Measurements from ENCODE around the gene CA10.

Gene CA10
- long read RNA-seq, partial matches to known transcripts, result 0 of 1 reads
- long read RNA-seq, other reads (novel, unspliced or antisense), result 1 of 1 reads

DNA sequence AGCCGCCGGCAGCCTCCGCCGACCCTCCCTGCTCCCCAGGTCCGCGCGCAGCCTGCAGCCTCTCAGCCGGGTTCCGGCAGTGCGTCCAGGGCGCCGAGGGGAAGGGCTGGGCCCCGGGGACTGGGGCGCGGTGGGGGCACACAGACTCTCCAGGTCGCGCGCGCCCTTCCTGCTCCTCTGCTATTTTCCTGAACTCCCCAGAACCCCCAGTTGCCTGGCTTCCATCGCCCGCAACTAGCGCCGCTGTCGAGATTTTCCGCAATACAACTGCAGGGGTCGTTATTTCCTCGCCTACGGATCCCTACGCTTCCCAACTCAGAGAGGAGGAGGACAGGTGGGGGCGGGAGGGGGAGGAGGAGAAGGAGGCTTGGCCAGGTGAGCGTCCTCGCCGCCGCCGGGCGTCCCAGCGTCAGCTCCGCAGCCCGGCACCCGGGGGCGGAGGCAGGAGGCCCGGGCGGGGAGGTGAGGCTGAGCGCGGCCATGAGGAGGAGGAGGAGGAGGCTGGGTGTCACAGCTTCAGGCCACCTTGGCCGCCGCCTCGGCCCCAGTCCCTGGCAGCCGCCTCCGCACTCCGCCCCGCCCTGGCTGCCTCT is at the start of gene CA10:
Gene CA10, minus strand, starts transcription at position 265 of the 593 bp plus-strand sequence.
- Histone ChIP-seq H3K4me3 (replicated peaks; ENCODE audit: insufficient read depth, low read length) (no peak within 1 kb of the TSS), H3K27me3 (ENCODE audit: insufficient read depth, poor library complexity, severe bottlenecking) (peaks cover 21% of the 10 kb centered on the region), H3K27ac (replicated peaks) (no peak within 1 kb of the TSS)
- TF ChIP-seq SPI1 (IDR thresholded peaks at IDR 0.05; ENCODE audit: borderline replicate concordance, low read depth) (no peak), POLR2AphosphoS5 (IDR thresholded peaks at IDR 0.05; ENCODE audit: low read depth) (no peak), GABPA (IDR thresholded peaks at IDR 0.05; ENCODE audit: low read depth) (no peak)
- TF ChIP-seq, protein P1, sequence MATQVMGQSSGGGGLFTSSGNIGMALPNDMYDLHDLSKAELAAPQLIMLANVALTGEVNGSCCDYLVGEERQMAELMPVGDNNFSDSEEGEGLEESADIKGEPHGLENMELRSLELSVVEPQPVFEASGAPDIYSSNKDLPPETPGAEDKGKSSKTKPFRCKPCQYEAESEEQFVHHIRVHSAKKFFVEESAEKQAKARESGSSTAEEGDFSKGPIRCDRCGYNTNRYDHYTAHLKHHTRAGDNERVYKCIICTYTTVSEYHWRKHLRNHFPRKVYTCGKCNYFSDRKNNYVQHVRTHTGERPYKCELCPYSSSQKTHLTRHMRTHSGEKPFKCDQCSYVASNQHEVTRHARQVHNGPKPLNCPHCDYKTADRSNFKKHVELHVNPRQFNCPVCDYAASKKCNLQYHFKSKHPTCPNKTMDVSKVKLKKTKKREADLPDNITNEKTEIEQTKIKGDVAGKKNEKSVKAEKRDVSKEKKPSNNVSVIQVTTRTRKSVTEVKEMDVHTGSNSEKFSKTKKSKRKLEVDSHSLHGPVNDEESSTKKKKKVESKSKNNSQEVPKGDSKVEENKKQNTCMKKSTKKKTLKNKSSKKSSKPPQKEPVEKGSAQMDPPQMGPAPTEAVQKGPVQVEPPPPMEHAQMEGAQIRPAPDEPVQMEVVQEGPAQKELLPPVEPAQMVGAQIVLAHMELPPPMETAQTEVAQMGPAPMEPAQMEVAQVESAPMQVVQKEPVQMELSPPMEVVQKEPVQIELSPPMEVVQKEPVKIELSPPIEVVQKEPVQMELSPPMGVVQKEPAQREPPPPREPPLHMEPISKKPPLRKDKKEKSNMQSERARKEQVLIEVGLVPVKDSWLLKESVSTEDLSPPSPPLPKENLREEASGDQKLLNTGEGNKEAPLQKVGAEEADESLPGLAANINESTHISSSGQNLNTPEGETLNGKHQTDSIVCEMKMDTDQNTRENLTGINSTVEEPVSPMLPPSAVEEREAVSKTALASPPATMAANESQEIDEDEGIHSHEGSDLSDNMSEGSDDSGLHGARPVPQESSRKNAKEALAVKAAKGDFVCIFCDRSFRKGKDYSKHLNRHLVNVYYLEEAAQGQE (IDR thresholded peaks at IDR 0.05; ENCODE audit: insufficient replicate concordance, low read depth), result no peak
- TF ChIP-seq, protein P2, sequence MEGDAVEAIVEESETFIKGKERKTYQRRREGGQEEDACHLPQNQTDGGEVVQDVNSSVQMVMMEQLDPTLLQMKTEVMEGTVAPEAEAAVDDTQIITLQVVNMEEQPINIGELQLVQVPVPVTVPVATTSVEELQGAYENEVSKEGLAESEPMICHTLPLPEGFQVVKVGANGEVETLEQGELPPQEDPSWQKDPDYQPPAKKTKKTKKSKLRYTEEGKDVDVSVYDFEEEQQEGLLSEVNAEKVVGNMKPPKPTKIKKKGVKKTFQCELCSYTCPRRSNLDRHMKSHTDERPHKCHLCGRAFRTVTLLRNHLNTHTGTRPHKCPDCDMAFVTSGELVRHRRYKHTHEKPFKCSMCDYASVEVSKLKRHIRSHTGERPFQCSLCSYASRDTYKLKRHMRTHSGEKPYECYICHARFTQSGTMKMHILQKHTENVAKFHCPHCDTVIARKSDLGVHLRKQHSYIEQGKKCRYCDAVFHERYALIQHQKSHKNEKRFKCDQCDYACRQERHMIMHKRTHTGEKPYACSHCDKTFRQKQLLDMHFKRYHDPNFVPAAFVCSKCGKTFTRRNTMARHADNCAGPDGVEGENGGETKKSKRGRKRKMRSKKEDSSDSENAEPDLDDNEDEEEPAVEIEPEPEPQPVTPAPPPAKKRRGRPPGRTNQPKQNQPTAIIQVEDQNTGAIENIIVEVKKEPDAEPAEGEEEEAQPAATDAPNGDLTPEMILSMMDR (IDR thresholded peaks at IDR 0.05; ENCODE audit: insufficient read depth, low read length), result no peak
- no peak for DNase-seq (ENCODE audit: low read depth in 1 of 2, low spot score in 1 of 2)

DNA sequence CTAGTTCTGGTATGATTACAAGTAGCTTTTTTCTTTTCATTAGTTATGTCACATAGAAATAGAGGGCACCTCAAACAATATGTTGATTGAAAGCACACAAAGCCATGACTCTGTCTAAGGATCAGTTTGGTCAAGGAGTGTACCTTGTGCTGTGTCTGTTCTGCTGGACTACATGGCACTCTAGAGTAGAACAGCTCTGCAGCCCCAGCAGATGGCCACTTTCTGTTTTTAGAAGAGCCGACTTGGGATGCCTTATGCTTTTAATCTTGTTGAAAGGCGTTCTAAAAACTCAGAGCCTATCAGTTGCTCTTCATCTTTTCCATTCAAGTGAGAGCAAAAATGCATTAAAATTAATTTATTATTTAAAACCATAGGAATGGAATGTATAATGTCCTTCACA is 49.3 kb upstream of the CA10 start:
- no peak for DNase-seq (ENCODE audit: low read depth in 1 of 2, low spot score in 1 of 2)
- Histone ChIP-seq H3K27me3 (ENCODE audit: insufficient read depth, poor library complexity, severe bottlenecking) (no peaks in the 10 kb centered on the region), H3K4me3 (replicated peaks; ENCODE audit: insufficient read depth, low read length) (no peak overlapping the region), H3K27ac (replicated peaks) (no peak overlapping the region)
- TF ChIP-seq, protein P1 (IDR thresholded peaks at IDR 0.05; ENCODE audit: insufficient replicate concordance, low read depth), result no peak
- TF ChIP-seq SPI1 (IDR thresholded peaks at IDR 0.05; ENCODE audit: borderline replicate concordance, low read depth) (no peak), POLR2AphosphoS5 (IDR thresholded peaks at IDR 0.05; ENCODE audit: low read depth) (no peak), GABPA (IDR thresholded peaks at IDR 0.05; ENCODE audit: low read depth) (no peak)
- TF ChIP-seq, protein P2 (IDR thresholded peaks at IDR 0.05; ENCODE audit: insufficient read depth, low read length), result no peak

DNA sequence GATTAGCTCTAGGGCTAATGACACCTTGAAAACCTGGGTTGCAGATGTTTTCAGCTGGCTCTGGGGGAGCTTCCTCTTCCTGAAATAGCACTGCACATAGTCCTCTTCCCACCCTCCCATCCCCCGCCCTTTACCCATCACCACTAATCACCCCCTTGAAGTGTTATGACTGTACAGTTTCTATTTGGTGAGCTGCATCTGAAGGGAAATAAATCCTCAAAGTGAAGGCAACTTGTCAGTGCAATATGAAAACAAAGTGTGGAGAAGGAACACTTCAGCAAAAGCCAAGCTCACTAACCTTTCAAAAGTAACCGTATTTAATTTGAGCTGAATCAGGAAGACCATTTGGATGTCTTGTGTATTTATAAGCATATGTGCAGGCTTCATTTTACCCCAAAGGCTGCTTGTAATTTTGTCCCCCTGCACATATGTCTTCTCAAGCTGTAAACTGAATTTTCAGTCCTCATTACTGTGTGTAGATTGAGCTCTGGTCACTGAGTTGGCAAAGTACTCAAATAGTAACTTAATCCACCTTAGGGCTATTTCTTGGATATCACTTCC is 44.1 kb upstream of the CA10 start:
- Histone ChIP-seq H3K27ac (replicated peaks) (no peak overlapping the region), H3K27me3 (ENCODE audit: insufficient read depth, poor library complexity, severe bottlenecking) (no peaks in the 10 kb centered on the region), H3K4me3 (replicated peaks; ENCODE audit: insufficient read depth, low read length) (no peak overlapping the region)
- TF ChIP-seq SPI1 (IDR thresholded peaks at IDR 0.05; ENCODE audit: borderline replicate concordance, low read depth), result no peak
- TF ChIP-seq, protein P1 (IDR thresholded peaks at IDR 0.05; ENCODE audit: insufficient replicate concordance, low read depth), result no peak
- TF ChIP-seq, protein P2 (IDR thresholded peaks at IDR 0.05; ENCODE audit: insufficient read depth, low read length), result no peak
- TF ChIP-seq GABPA (IDR thresholded peaks at IDR 0.05; ENCODE audit: low read depth), result no peak
- no peak for TF ChIP-seq POLR2AphosphoS5 (IDR thresholded peaks at IDR 0.05; ENCODE audit: low read depth)
- no peak for DNase-seq (ENCODE audit: low read depth in 1 of 2, low spot score in 1 of 2)

Measured in HL-60 (cell line).